Mucosa of descending colon (tissue), 3 donors: ENCODE results near the gene RBM19. TPM values are rescaled to one million over a fixed set of nuclear protein-coding genes. Genes with fewer than 3 reads are reported as not detected.

Experiments used
- ATAC-seq: fragments of 200-7000 bp; cut with Tn5 transposase; one replicate; pipeline ENCODE4 v1.9.1; 2020; ENCODE audit warnings: mild to moderate bottlenecking, moderate library complexity
- DNase-seq, 3 donors: peaks; one replicate each; pipeline ENCODE4 v3.0.0-alpha.2; 2020
- H3K36me3 ChIP-seq: fragments of 200-600 bp; one replicate; pipeline ENCODE4 v1.8.0; 2021; ENCODE audit warnings: low read depth, mild to moderate bottlenecking
- H3K4me1 ChIP-seq: fragments of 200-600 bp; one replicate; pipeline ENCODE4 v1.8.0; 2021; ENCODE audit warnings: low read depth, mild to moderate bottlenecking
- H3K4me3 ChIP-seq: fragments of 200-600 bp; one replicate; pipeline ENCODE4 v1.8.0; 2021; ENCODE audit warnings: mild to moderate bottlenecking
- H3K9me3 ChIP-seq: fragments of 200-600 bp; one replicate; pipeline ENCODE4 v1.8.0; 2021; ENCODE audit warnings: mild to moderate bottlenecking
- CTCF ChIP-seq: fragments of 200-600 bp; IDR thresholded peaks from one replicate; pipeline ENCODE4 v1.8.0; 2022; ENCODE audit warnings: antibody characterized with exemption, mild to moderate bottlenecking
- intact Hi-C, 2 donors: fragments of 100-400 bp; cut with DNase I in 1 of 2; cut with micrococcal nuclease in 1 of 2; formaldehyde crosslinking; loops; one replicate each; pipeline versions ENCODE4 v1.11.0 to v1.11.1; 2022; cut with DNase I, micrococcal nuclease
- total RNA-seq, 3 donors: library from RNA; stranded (reverse); fragmentation: NEBNext Ultra II Directional in 2 of 3; extraction: Animal tissue kit (Norgen Biotek cat#: 25700) in 2 of 3; gene quantifications; one replicate each; pipeline versions ENCODE4 v1.2.1 to v1.2.4, GENCODE V29; 2021 to 2023
- donor health status: DM: no; HTN: no; CAD: no; lungs with moderate emphysema.
- donor health status: DM: no; HTN: no; CAD: no.
- donor health status: DM: no; HTN: yes; CAD: no.

Gene RBM19
- total RNA-seq, 3 donors from 2014 or later = 22.5 to 38.4 (median 32.9) TPM

DNA sequence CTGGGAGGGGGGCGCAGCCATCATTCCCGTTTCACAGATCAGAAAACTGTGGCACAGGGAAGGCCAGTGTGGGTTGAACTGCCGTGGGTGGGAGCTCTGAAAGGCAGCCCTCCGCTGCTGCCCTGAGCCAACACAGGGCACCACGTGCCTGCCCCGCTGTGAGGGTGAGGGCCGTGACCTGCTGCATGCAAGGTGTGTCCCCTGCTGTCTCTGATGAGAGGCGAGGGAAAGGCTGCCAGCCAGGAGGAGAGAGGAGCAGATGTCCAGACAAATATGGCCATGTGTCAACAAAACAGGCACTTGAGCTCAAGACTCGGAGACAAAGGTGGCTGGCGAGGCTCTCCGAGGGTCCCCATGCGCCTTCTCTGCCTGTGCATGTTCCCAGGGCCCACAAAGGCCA is 108.8 kb downstream of the RBM19 start:
- intact Hi-C loops = no loop called here
- Histone ChIP-seq H3K4me3 (no peak overlapping the region), H3K4me1 (no peaks in the 10 kb centered on the region), H3K9me3 (no peaks in the 10 kb centered on the region), H3K36me3 (no peaks in the 10 kb centered on the region)
- no peak for TF ChIP-seq CTCF
- ATAC-seq (no peak), DNase-seq (no peak)

DNA sequence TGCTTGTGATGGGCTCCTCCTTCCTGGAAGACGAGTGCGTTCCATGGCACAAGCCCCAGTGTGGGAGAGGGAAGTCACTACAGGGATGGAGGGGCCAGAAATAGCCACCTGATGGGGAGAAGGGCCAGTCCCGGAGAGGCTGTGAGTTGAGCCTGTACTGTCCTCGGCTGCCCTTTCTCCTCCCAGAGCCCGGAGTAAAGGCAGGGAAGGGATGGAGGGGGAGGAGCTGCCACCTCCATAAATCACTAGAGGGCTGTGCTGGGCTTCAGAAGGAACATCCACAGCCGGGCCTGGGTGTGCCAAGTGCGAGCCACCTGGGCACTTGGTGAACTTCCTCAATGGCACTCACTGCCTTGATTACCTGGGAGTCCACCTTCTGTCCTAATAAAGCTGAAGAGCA is 110.1 kb downstream of the RBM19 start:
- ATAC-seq (no peak), DNase-seq (no peak)
- Histone ChIP-seq H3K4me3 (no peak overlapping the region), H3K4me1 (no peaks in the 10 kb centered on the region), H3K36me3 (no peaks in the 10 kb centered on the region), H3K9me3 (no peaks in the 10 kb centered on the region)
- TF ChIP-seq CTCF = no peak
- intact Hi-C loops = no loop called here

- DNase-seq = no peak
- H3K4me1 ChIP-seq = no peaks in the 10 kb centered on the region
- TF ChIP-seq CTCF = no peak
- H3K36me3 ChIP-seq = no peaks in the 10 kb centered on the region
- ATAC-seq = no peak
- no peak overlapping the region for H3K4me3 ChIP-seq
- intact Hi-C loops = no loop called here
- no peaks in the 10 kb centered on the region for H3K9me3 ChIP-seq
These were observed 111.6 kb downstream of the RBM19 start for GRCh38 chr12:113854385-113855142.

- no peaks in the 10 kb centered on the region for H3K9me3 ChIP-seq
- ATAC-seq (no peak), DNase-seq (no peak)
- intact Hi-C loops = no loop called here
- TF ChIP-seq CTCF = no peak
- H3K4me3 ChIP-seq = no peak overlapping the region
- no peaks in the 10 kb centered on the region for H3K4me1 ChIP-seq
- H3K36me3 ChIP-seq = no peaks in the 10 kb centered on the region
These were observed 112.6 kb downstream of the RBM19 start for GRCh38 chr12:113853491-113853890.

DNA sequence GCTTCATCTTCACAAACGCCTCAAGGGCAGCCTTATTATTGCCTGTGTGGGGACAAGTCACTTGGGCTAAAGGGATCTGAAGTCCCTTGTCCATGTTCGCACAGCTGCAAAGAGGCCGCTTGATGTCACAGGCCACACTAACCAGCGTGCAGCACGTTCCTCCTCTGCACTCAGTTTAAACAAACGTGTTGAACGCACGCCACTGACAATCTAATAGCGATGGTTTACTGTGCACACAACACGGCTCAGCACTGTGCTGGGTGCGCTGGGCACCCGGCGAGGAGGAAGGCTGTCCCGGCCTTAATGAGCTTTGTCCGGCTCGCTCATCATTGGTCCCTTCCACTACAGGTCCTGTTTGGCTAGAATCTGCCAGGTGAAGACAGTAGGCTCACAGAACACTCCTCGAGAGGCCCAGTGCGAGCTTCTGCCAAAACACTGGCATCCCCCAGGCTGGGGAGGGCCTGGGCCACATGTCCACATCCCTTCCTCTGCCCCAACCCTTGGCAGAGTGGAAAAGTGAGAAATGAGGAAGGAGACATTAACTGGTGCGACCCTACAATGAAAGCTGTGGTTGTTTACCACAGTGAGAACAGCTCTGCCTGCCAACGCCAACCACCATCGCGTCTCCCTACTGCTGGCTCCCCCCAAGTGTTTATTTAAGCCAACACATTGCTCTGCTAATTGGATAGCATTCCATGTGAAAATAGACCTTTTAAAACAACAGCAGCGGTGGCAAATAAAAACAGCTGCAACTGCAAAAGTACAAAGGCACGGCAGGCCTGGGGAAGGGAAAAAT is 113.2 kb downstream of the RBM19 start:
- no peaks in the 10 kb centered on the region for H3K9me3 ChIP-seq
- DNase-seq (no peak), ATAC-seq (no peak)
- no peak for TF ChIP-seq CTCF
- no peaks in the 10 kb centered on the region for H3K36me3 ChIP-seq
- no peaks in the 10 kb centered on the region for H3K4me1 ChIP-seq
- intact Hi-C loops = no loop called here
- no peak overlapping the region for H3K4me3 ChIP-seq
